Measurements from ENCODE around the gene LRP11. TPM values are rescaled to one million over a fixed set of nuclear protein-coding genes. Genes with fewer than 3 reads are reported as not detected.

Gene LRP11
- total RNA-seq, 1 donor from 2014 or later: 2.2 TPM

GRCh38 chr6:149906405-149906804 is 42.2 kb upstream of the LRP11 start:
- Histone ChIP-seq H3K4me1 (no peaks in the 10 kb centered on the region), H4K20me1 (ENCODE audit: low read depth) (no peaks in the 10 kb centered on the region), H3K36me3 (no peaks in the 10 kb centered on the region), H3K9ac (no peak overlapping the region), H3F3A (ENCODE audit: low read depth) (no peaks in the 10 kb centered on the region), H3K27me3 (peaks cover under 1% of the 10 kb centered on the region), H3K79me2 (ENCODE audit: low read depth) (no peaks in the 10 kb centered on the region), H3K27ac (no peak overlapping the region), H2AFZ (replicated peaks) (no peak overlapping the region), H3K4me3 (no peak overlapping the region), H3K4me2 (no peak overlapping the region), H3K9me3 (ENCODE audit: low read depth) (no peaks in the 10 kb centered on the region)
- TF ChIP-seq EZH2phosphoT487 (IDR thresholded peaks at IDR 0.05) (no peak), EZH2 (IDR thresholded peaks at IDR 0.05) (no peak), CTCF (IDR thresholded peaks at IDR 0.05) (no peak)
- Mint-ChIP-seq H3K36me3 (peaks cover 3% of the 10 kb centered on the region), H3K4me1 (no peaks in the 10 kb centered on the region), H3K9me3 (peaks cover 17% of the 10 kb centered on the region), H3K4me3 (no peak overlapping the region), H3K27me3 (ENCODE audit: insufficient read depth, low read depth) (peaks cover 11% of the 10 kb centered on the region), H3K27ac (no peak overlapping the region)
- no peak for DNase-seq (ENCODE audit: low spot score)

- no peak for DNase-seq (ENCODE audit: low spot score)
- Mint-ChIP-seq H3K27ac (no peak overlapping the region), H3K4me3 (no peak overlapping the region), H3K4me1 (no peaks in the 10 kb centered on the region), H3K36me3 (peaks cover 3% of the 10 kb centered on the region), H3K27me3 (ENCODE audit: insufficient read depth, low read depth) (peaks cover 10% of the 10 kb centered on the region), H3K9me3 (peaks cover 17% of the 10 kb centered on the region)
- Histone ChIP-seq H3K4me3 (no peak overlapping the region), H2AFZ (replicated peaks) (no peak overlapping the region), H3K27me3 (no peaks in the 10 kb centered on the region), H4K20me1 (ENCODE audit: low read depth) (no peaks in the 10 kb centered on the region), H3K9ac (no peak overlapping the region), H3K9me3 (ENCODE audit: low read depth) (no peaks in the 10 kb centered on the region), H3K4me1 (no peaks in the 10 kb centered on the region), H3F3A (ENCODE audit: low read depth) (no peaks in the 10 kb centered on the region), H3K79me2 (ENCODE audit: low read depth) (no peaks in the 10 kb centered on the region), H3K4me2 (no peak overlapping the region), H3K36me3 (no peaks in the 10 kb centered on the region), H3K27ac (no peak overlapping the region)
- TF ChIP-seq EZH2phosphoT487 (IDR thresholded peaks at IDR 0.05) (no peak), CTCF (IDR thresholded peaks at IDR 0.05) (no peak), EZH2 (IDR thresholded peaks at IDR 0.05) (no peak)
Observed at GRCh38 chr6:149905911-149906371, 41.8 kb upstream of the LRP11 start.

GRCh38 chr6:149905371-149905910 is 41.3 kb upstream of the LRP11 start:
- Histone ChIP-seq H3F3A (ENCODE audit: low read depth) (no peaks in the 10 kb centered on the region), H3K27ac (no peak overlapping the region), H3K4me3 (no peak overlapping the region), H3K9me3 (ENCODE audit: low read depth) (no peaks in the 10 kb centered on the region), H3K4me1 (no peaks in the 10 kb centered on the region), H4K20me1 (ENCODE audit: low read depth) (no peaks in the 10 kb centered on the region), H3K79me2 (ENCODE audit: low read depth) (no peaks in the 10 kb centered on the region), H3K4me2 (no peak overlapping the region), H3K36me3 (no peaks in the 10 kb centered on the region), H2AFZ (replicated peaks) (no peak overlapping the region), H3K9ac (no peak overlapping the region), H3K27me3 (no peaks in the 10 kb centered on the region)
- Mint-ChIP-seq H3K4me3 (no peak overlapping the region), H3K27ac (no peak overlapping the region), H3K4me1 (no peaks in the 10 kb centered on the region), H3K36me3 (peaks cover 3% of the 10 kb centered on the region), H3K9me3 (peaks cover 17% of the 10 kb centered on the region), H3K27me3 (ENCODE audit: insufficient read depth, low read depth) (peaks cover 10% of the 10 kb centered on the region)
- DNase-seq (ENCODE audit: low spot score): no peak
- TF ChIP-seq EZH2phosphoT487 (IDR thresholded peaks at IDR 0.05): no peak
- no peak for TF ChIP-seq CTCF (IDR thresholded peaks at IDR 0.05)
- TF ChIP-seq EZH2 (IDR thresholded peaks at IDR 0.05): no peak

All from neural progenitor cell (in vitro differentiated cells).